Vagina (tissue), 2 donors: ENCODE data around the gene RBP2. TPM values are rescaled to one million over a fixed set of nuclear protein-coding genes. Genes with fewer than 3 reads are reported as not detected.

Experiments
- DNase-seq, 2 donors: peaks; one replicate each; pipeline ENCODE4 v3.0.0-alpha.2; 2017; ENCODE audit errors: extremely low spot score in 2 of 2
- H3K27ac ChIP-seq: fragments of 200-600 bp; sonication (generic); one replicate; pipeline ENCODE4 v1.5.1; 2019
- H3K27me3 ChIP-seq: fragments of 200-600 bp; sonication (generic); one replicate; pipeline ENCODE4 v1.5.1; 2019
- H3K36me3 ChIP-seq, 2 donors: fragments of 200-600 bp; sonication (generic); one replicate each; pipeline ENCODE4 v1.5.1; 2017 to 2019
- H3K4me1 ChIP-seq: fragments of 200-600 bp; sonication (generic); one replicate; pipeline ENCODE4 v1.5.1; 2019
- H3K4me3 ChIP-seq, 2 donors: fragments of 200-600 bp; sonication (generic); 1 replicate in 1 of 2; 2 replicates in 1 of 2; pipeline ENCODE4 v1.5.1; 2016 to 2019
- H3K9me3 ChIP-seq: fragments of 200-600 bp; sonication (generic); one replicate; pipeline ENCODE4 v1.5.1; 2019
- POLR2A ChIP-seq, 2 donors: fragments of 450-650 bp; IDR thresholded peaks; one replicate each; pipeline ENCODE4 v1.6.1; 2017; ENCODE audit warnings: antibody characterized with exemption in 2 of 2, mild to moderate bottlenecking in 2 of 2, moderate library complexity in 2 of 2
- POLR2AphosphoS5 ChIP-seq, 2 donors: sonication (generic); formaldehyde crosslinking; IDR thresholded peaks; one replicate each; pipeline ENCODE4 v1.9.0; 2017; ENCODE audit warnings: antibody characterized with exemption in 2 of 2, mild to moderate bottlenecking in 2 of 2, low read depth in 1 of 2; ENCODE audit not compliant: insufficient read depth in 1 of 2
- intact Hi-C: fragments of 100-400 bp; cut with DNase I; formaldehyde crosslinking; loops from one replicate; pipeline ENCODE4 v1.15.1; 2023
- total RNA-seq: library from RNA; depleted of rRNA; stranded (reverse); fragments of >200 nt; gene quantifications from one replicate; pipeline ENCODE4 v1.2.3, GENCODE V29; 2016
- TF ChIP-seq, protein P1 (sequence below), 3 experiments: fragments of 450-650 bp in 2 of 3; fragments of 200-600 bp in 1 of 3; sonication (generic) in 1 of 3; IDR thresholded peaks; one replicate each; pipeline ENCODE4 v1.5.1; 2017 to 2019; ENCODE audit warnings: antibody characterized with exemption in 3 of 3, mild to moderate bottlenecking in 2 of 3, moderate library complexity in 2 of 3

Gene RBP2
- total RNA-seq, 1 donor from 2014 or later: not detected

DNA sequence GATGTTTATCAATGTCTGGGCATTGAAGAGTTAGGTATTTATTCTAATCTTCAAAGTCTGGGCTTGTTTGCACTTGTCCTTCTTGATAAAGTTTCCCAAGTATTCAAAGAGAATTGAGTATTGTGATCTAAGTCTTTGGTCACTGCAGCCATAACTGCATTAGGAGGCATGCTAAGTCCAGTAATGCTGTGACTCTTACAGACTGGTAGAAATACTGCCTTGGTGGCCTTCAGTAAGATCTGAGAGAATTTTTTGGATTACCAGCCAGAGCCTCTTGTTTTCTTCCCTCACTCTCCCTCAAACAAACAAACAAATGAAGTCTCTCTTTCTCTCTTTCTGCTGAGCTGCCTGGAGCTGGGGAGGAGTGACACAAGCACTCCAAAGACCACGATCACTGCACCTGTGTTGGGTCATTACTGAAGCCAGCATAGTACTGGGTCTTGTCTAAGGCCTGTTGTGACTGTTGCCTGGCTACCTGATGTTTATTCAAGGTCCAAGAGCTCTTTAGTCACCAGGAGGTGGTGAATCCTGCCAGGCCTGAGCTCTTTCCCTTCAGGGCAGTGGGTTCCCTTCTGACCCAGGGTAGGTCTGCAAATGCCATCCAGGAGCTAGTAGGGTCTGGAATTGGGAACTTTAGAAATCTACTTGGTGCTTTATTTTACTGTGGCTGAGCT lies 14.8 kb upstream of the RBP2 start:
- Histone ChIP-seq H3K4me1 (no peaks in the 10 kb centered on the region), H3K27me3 (no peaks in the 10 kb centered on the region), H3K9me3 (no peaks in the 10 kb centered on the region), H3K4me3 (no peak overlapping the region), H3K36me3 (no peaks in the 10 kb centered on the region), H3K27ac (no peak overlapping the region)
- intact Hi-C loops: no loop called here
- no peak for DNase-seq
- TF ChIP-seq POLR2A (IDR thresholded peaks at IDR 0.05) (no peak), POLR2AphosphoS5 (IDR thresholded peaks at IDR 0.05; ENCODE audit: insufficient read depth in 1 of 2, low read depth in 1 of 2) (no peak)
- TF ChIP-seq, protein P1, sequence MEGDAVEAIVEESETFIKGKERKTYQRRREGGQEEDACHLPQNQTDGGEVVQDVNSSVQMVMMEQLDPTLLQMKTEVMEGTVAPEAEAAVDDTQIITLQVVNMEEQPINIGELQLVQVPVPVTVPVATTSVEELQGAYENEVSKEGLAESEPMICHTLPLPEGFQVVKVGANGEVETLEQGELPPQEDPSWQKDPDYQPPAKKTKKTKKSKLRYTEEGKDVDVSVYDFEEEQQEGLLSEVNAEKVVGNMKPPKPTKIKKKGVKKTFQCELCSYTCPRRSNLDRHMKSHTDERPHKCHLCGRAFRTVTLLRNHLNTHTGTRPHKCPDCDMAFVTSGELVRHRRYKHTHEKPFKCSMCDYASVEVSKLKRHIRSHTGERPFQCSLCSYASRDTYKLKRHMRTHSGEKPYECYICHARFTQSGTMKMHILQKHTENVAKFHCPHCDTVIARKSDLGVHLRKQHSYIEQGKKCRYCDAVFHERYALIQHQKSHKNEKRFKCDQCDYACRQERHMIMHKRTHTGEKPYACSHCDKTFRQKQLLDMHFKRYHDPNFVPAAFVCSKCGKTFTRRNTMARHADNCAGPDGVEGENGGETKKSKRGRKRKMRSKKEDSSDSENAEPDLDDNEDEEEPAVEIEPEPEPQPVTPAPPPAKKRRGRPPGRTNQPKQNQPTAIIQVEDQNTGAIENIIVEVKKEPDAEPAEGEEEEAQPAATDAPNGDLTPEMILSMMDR (IDR thresholded peaks at IDR 0.05): no peak

DNA sequence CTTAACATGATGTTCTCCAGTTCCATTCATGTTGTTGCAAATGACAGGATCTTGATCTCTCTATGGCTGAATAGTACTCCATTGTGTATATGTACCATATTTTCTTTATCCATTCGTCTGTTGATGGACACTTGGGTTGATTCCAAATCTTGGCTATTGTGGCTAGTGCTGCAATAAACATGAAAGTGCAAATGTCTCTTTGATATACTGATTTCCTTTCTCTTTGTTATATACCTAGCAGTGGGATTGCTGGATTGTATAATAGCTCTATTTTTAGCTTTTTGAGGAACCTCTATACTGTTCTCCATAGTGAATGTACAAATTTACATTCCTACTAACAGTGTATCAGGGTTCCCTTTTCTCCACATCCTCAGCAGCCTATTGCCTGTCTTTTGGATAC lies 5.9 kb upstream of the RBP2 start:
- no peaks in the 10 kb centered on the region for H3K9me3 ChIP-seq
- H3K27me3 ChIP-seq: no peaks in the 10 kb centered on the region
- H3K36me3 ChIP-seq: no peaks in the 10 kb centered on the region
- no peak overlapping the region for H3K27ac ChIP-seq
- no peaks in the 10 kb centered on the region for H3K4me1 ChIP-seq
- intact Hi-C loops: no loop called here
- DNase-seq: no peak
- H3K4me3 ChIP-seq: no peak overlapping the region
- TF ChIP-seq POLR2A (IDR thresholded peaks at IDR 0.05) (no peak), POLR2AphosphoS5 (IDR thresholded peaks at IDR 0.05; ENCODE audit: insufficient read depth in 1 of 2, low read depth in 1 of 2) (no peak)
- TF ChIP-seq, protein P1 (IDR thresholded peaks at IDR 0.05): no peak

DNA sequence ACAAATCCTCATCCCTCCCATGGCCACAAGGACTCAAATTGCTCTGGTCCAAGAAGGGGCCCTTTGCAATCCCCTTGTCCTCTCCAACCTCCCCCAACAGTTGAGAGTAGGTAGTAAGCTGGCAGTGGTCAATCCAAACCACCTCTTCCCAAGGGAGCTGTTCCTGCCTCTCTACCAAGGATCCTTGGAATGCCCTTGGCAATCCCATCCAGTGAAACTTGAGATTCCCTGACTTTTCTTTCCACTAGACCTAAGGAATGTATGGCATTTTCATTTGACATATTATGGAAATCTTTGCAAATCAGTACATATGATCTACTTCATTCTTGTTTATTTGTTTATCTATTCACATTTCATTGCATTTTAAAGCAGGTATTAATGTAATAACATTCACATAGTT lies 4.8 kb upstream of the RBP2 start:
- Histone ChIP-seq H3K4me1 (no peaks in the 10 kb centered on the region), H3K27me3 (no peaks in the 10 kb centered on the region), H3K27ac (no peak overlapping the region), H3K36me3 (no peaks in the 10 kb centered on the region), H3K4me3 (no peak overlapping the region), H3K9me3 (no peaks in the 10 kb centered on the region)
- no peak for DNase-seq
- TF ChIP-seq POLR2A (IDR thresholded peaks at IDR 0.05) (no peak), POLR2AphosphoS5 (IDR thresholded peaks at IDR 0.05; ENCODE audit: insufficient read depth in 1 of 2, low read depth in 1 of 2) (no peak)
- TF ChIP-seq, protein P1 (IDR thresholded peaks at IDR 0.05): no peak
- intact Hi-C loops: no loop called here

DNA sequence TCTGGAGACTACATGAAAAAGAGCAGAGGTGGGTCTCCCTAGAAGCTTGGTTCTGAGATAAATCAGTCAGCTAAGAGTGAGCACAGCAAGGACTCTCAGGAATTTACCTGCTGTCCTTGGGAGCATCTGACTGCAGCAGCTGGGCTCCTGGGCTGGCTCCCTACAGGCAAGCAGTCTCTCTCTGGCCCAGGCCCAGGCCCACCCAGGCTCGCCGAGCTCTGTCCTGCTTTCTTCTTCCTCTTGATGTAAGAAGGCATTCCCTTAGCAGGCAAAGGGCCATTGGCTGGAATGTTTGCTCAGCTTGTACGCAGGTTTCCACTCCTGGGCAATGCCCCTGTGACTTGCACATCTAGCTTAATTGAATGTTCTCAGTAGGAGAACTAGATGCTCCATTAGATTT lies 4.3 kb upstream of the RBP2 start:
- no peaks in the 10 kb centered on the region for H3K4me1 ChIP-seq
- no peak for DNase-seq
- intact Hi-C loops: no loop called here
- H3K36me3 ChIP-seq: no peaks in the 10 kb centered on the region
- TF ChIP-seq, protein P1 (IDR thresholded peaks at IDR 0.05): no peak
- TF ChIP-seq POLR2A (IDR thresholded peaks at IDR 0.05) (no peak), POLR2AphosphoS5 (IDR thresholded peaks at IDR 0.05; ENCODE audit: insufficient read depth in 1 of 2, low read depth in 1 of 2) (no peak)
- H3K9me3 ChIP-seq: no peaks in the 10 kb centered on the region
- no peaks in the 10 kb centered on the region for H3K27me3 ChIP-seq
- no peak overlapping the region for H3K27ac ChIP-seq
- H3K4me3 ChIP-seq: no peak overlapping the region
